GM08714 (cell line): Measurements from ENCODE around the gene LAMA5.

Experiments used
- H3K4me3 ChIP-seq: fragments of 200-500 bp; sonication (Bioruptor generic); 2 replicates; pipeline ENCODE4 v1.5.1; 2014; ENCODE audit warnings: mild to moderate bottlenecking, low read length, inconsistent platforms
- ZNF274 ChIP-seq: IDR thresholded peaks from 2 replicates; pipeline ENCODE4 v1.6.1; 2012; ENCODE audit warnings: mild to moderate bottlenecking, low read depth, low read length

Gene LAMA5

GRCh38 chr20:62367136-62367632, at the start of gene LAMA5:
Gene LAMA5 (minus strand): TSS chr20:62367312. CDS start chr20:62367245, 67 bp downstream.
- TF ChIP-seq ZNF274: no peak

GRCh38 chr20:62415354-62416111, 48.4 kb upstream of the LAMA5 start:
- TF ChIP-seq ZNF274: no peak
- H3K4me3 ChIP-seq: no peak overlapping the region

More at GRCh38 chr20:62367136-62367632, at the start of gene LAMA5:
- peak within 1 kb of the TSS; percentile 52; the same call in 1 of the 2 replicates for H3K4me3 ChIP-seq

- no peak overlapping the region for H3K4me3 ChIP-seq
- TF ChIP-seq ZNF274: no peak
These were observed 46.9 kb upstream of the LAMA5 start for GRCh38 chr20:62413896-62414481.

- no peak for TF ChIP-seq ZNF274
These were observed 46.0 kb upstream of the LAMA5 start for GRCh38 chr20:62413025-62413570.

GRCh38 chr20:62412194-62413024, 45.3 kb upstream of the LAMA5 start:
- TF ChIP-seq ZNF274: no peak
- no peak overlapping the region for H3K4me3 ChIP-seq

More at GRCh38 chr20:62413025-62413570, 46.0 kb upstream of the LAMA5 start:
- H3K4me3 ChIP-seq: no peak overlapping the region

GRCh38 chr20:62411479-62412193, 44.5 kb upstream of the LAMA5 start:
- TF ChIP-seq ZNF274: no peak
- H3K4me3 ChIP-seq: no peak overlapping the region

- TF ChIP-seq ZNF274: no peak
- H3K4me3 ChIP-seq: no peak overlapping the region
These were observed 43.8 kb upstream of the LAMA5 start for GRCh38 chr20:62410746-62411478.

- H3K4me3 ChIP-seq: no peak overlapping the region
- no peak for TF ChIP-seq ZNF274
These were observed 43.0 kb upstream of the LAMA5 start for GRCh38 chr20:62409931-62410745.

GRCh38 chr20:62409086-62409853, 42.2 kb upstream of the LAMA5 start:
- no peak for TF ChIP-seq ZNF274
- no peak overlapping the region for H3K4me3 ChIP-seq

- no peak overlapping the region for H3K4me3 ChIP-seq
- TF ChIP-seq ZNF274: no peak
These were observed 41.5 kb upstream of the LAMA5 start for GRCh38 chr20:62408640-62409039.

GRCh38 chr20:62408055-62408454, 40.9 kb upstream of the LAMA5 start:
- TF ChIP-seq ZNF274: no peak
- no peak overlapping the region; the same call in 1 of the 2 replicates for H3K4me3 ChIP-seq
